ENCODE results near the gene GALNT18. TPM values are rescaled to one million over a fixed set of nuclear protein-coding genes. Genes with fewer than 3 reads are reported as not detected.

Gene GALNT18
- polyA plus RNA-seq, 1 donor from 2014 or later: 7.6 TPM

DNA sequence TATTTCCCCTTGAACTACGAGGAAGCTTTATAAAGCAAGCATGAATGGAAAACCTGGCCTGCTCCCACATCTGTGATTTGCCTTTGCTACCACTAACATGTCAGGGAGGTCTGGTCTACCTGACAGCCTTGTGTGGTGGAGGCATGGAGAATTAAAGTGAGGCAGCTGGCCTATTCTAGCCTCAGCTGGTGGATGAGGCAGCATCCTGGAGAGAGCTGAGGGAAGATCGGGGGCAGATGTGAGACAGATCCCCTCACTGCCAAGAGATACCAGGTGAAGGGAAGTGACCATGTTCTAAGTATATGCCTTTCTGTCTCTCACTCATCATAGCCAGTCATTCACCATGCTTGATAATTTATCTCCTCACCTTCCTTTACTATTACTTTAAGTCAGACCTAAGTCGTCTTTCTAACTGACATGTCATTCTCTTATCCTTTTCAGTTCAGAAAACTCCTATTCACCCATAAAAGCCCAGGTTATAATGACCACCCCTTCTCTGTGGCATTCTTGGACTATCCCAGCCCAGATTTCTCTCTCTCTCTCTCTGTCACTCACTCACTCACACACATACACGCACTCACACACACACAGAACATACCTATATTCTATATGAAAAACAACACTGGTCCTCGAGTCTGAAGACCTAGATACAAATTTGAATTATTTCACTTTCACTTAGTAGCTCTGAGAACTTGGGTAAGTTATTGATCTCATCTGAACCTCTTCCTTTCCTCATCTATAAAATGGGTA, 359.5 kb downstream of the GALNT18 start:
- no peaks in the 10 kb centered on the region for H3K36me3 ChIP-seq (ENCODE audit: insufficient read depth, low read length)
- H3K4me3 ChIP-seq (ENCODE audit: low read length): no peak overlapping the region
- H3K9ac ChIP-seq (ENCODE audit: low read length): no peak overlapping the region
- H3K27me3 ChIP-seq (ENCODE audit: insufficient read depth, low read depth, low read length): no peaks in the 10 kb centered on the region
- no peaks in the 10 kb centered on the region for H3F3A ChIP-seq (ENCODE audit: insufficient read depth, low read length, poor library complexity, severe bottlenecking)
- no peak for TF ChIP-seq MXI1 (conservative IDR thresholded peaks at IDR 0.05; ENCODE audit: poor library complexity, severe bottlenecking)
- TF ChIP-seq EZH2 (IDR thresholded peaks at IDR 0.05; ENCODE audit: borderline replicate concordance, insufficient read depth, low read length, poor library complexity, severe bottlenecking): no peak
- no peak for TF ChIP-seq CTCF (IDR thresholded peaks at IDR 0.05; ENCODE audit: poor library complexity, severe bottlenecking)
- H3K79me2 ChIP-seq (replicated peaks; ENCODE audit: insufficient read depth, low read length): no peaks in the 10 kb centered on the region
- H3K9me2 ChIP-seq (ENCODE audit: insufficient read depth, low read length): no peaks in the 10 kb centered on the region
- no peaks in the 10 kb centered on the region for H3K9me3 ChIP-seq (ENCODE audit: low read length)
- H3K27ac ChIP-seq (ENCODE audit: low read length): no peak overlapping the region
- H3K4me2 ChIP-seq (ENCODE audit: low read length): no peak overlapping the region
- H4K20me1 ChIP-seq (ENCODE audit: insufficient read depth): no peaks in the 10 kb centered on the region
- no peak overlapping the region for H2AFZ ChIP-seq (ENCODE audit: low read depth, low read length)

DNA sequence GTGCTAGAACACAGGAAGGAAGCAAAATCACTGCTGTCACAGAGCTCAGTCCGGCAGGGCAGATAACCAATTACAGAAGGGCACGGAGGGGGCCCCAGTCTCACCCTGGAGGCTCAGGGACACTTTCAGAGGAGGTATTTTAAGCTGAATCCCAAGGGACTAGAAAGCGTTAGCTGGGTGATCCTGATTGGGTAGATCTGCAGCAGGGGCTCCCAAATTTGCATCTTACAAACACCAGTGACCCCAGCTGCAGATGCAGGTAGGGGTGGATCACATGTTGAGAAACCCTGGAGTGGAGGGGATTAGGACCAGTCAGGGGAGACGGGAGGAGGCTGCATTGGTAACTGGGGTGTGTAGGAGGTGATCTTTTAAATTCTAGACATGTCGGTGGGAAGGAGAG, 360.2 kb downstream of the GALNT18 start:
- H3K4me2 ChIP-seq (ENCODE audit: low read length): no peak overlapping the region
- H4K20me1 ChIP-seq (ENCODE audit: insufficient read depth): no peaks in the 10 kb centered on the region
- TF ChIP-seq TAF1 (IDR thresholded peaks at IDR 0.05; ENCODE audit: low read depth): no peak
- TF ChIP-seq EZH2 (IDR thresholded peaks at IDR 0.05; ENCODE audit: borderline replicate concordance, insufficient read depth, low read length, poor library complexity, severe bottlenecking): no peak
- no peak for TF ChIP-seq MXI1 (conservative IDR thresholded peaks at IDR 0.05; ENCODE audit: poor library complexity, severe bottlenecking)
- TF ChIP-seq, protein P1, sequence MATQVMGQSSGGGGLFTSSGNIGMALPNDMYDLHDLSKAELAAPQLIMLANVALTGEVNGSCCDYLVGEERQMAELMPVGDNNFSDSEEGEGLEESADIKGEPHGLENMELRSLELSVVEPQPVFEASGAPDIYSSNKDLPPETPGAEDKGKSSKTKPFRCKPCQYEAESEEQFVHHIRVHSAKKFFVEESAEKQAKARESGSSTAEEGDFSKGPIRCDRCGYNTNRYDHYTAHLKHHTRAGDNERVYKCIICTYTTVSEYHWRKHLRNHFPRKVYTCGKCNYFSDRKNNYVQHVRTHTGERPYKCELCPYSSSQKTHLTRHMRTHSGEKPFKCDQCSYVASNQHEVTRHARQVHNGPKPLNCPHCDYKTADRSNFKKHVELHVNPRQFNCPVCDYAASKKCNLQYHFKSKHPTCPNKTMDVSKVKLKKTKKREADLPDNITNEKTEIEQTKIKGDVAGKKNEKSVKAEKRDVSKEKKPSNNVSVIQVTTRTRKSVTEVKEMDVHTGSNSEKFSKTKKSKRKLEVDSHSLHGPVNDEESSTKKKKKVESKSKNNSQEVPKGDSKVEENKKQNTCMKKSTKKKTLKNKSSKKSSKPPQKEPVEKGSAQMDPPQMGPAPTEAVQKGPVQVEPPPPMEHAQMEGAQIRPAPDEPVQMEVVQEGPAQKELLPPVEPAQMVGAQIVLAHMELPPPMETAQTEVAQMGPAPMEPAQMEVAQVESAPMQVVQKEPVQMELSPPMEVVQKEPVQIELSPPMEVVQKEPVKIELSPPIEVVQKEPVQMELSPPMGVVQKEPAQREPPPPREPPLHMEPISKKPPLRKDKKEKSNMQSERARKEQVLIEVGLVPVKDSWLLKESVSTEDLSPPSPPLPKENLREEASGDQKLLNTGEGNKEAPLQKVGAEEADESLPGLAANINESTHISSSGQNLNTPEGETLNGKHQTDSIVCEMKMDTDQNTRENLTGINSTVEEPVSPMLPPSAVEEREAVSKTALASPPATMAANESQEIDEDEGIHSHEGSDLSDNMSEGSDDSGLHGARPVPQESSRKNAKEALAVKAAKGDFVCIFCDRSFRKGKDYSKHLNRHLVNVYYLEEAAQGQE (IDR thresholded peaks at IDR 0.05; ENCODE audit: borderline replicate concordance): no peak
- no peak for TF ChIP-seq SMC3 (conservative IDR thresholded peaks at IDR 0.05; ENCODE audit: poor library complexity)
- no peak for TF ChIP-seq POLR2AphosphoS5 (IDR thresholded peaks at IDR 0.05)
- TF ChIP-seq CTCF (IDR thresholded peaks at IDR 0.05; ENCODE audit: poor library complexity, severe bottlenecking): no peak
- TF ChIP-seq EP300 (conservative IDR thresholded peaks at IDR 0.05; ENCODE audit: poor library complexity, severe bottlenecking): no peak
- TF ChIP-seq RAD21 (conservative IDR thresholded peaks at IDR 0.05): no peak
- H3K27ac ChIP-seq (ENCODE audit: low read length): no peak overlapping the region
- H3K36me3 ChIP-seq (ENCODE audit: insufficient read depth, low read length): no peaks in the 10 kb centered on the region
- no peak overlapping the region for H3K4me3 ChIP-seq (ENCODE audit: low read length)
- H3K79me2 ChIP-seq (replicated peaks; ENCODE audit: insufficient read depth, low read length): no peaks in the 10 kb centered on the region
- no peaks in the 10 kb centered on the region for H3K27me3 ChIP-seq (ENCODE audit: insufficient read depth, low read depth, low read length)
- no peak overlapping the region for H2AFZ ChIP-seq (ENCODE audit: low read depth, low read length)
- H3K9ac ChIP-seq (ENCODE audit: low read length): no peak overlapping the region
- H3K9me3 ChIP-seq (ENCODE audit: low read length): no peaks in the 10 kb centered on the region
- H3F3A ChIP-seq (ENCODE audit: insufficient read depth, low read length, poor library complexity, severe bottlenecking): no peaks in the 10 kb centered on the region
- H3K9me2 ChIP-seq (ENCODE audit: insufficient read depth, low read length): no peaks in the 10 kb centered on the region

Measured in neural cell (in vitro differentiated cells).